Mesendoderm (in vitro differentiated cells): ENCODE results near the gene NDUFB10.
A peak's percentile ranks its signal among the peaks of the same experiment; 100 is the strongest.

Experiments used
- DNase-seq: peaks from one replicate; pipeline ENCODE4 v3.0.0; 2013
- H2AK5ac ChIP-seq: 2 replicates; pipeline ENCODE4 v1.6.1; 2013; ENCODE audit warnings: low read length, inconsistent platforms
- H2BK120ac ChIP-seq: 2 replicates; pipeline ENCODE4 v1.6.1; 2013; ENCODE audit warnings: low read depth, mild to moderate bottlenecking, low read length, moderate library complexity, mixed read lengths
- H2BK15ac ChIP-seq: replicated peaks from 2 replicates; pipeline ENCODE4 v1.6.1; 2013; ENCODE audit warnings: low read depth, mild to moderate bottlenecking, moderate library complexity
- H2BK5ac ChIP-seq: 2 replicates; pipeline ENCODE4 v1.6.1; 2013; ENCODE audit warnings: low read length, inconsistent platforms
- H3K18ac ChIP-seq: 2 replicates; pipeline ENCODE4 v1.6.1; 2013; ENCODE audit warnings: mild to moderate bottlenecking, low read length, mixed read lengths
- H3K23ac ChIP-seq: one replicate; pipeline ENCODE4 v1.6.1; 2013; ENCODE audit warnings: low read length
- H3K27ac ChIP-seq: 2 replicates; pipeline ENCODE4 v1.5.1; 2013; ENCODE audit warnings: low read depth, mild to moderate bottlenecking, inconsistent platforms, low read length, moderate library complexity
- H3K27me3 ChIP-seq: 2 replicates; pipeline ENCODE4 v1.6.1; 2013; ENCODE audit warnings: low read length, control low read depth, mild to moderate bottlenecking, inconsistent platforms; ENCODE audit not compliant: insufficient read depth, poor library complexity
- H3K36me3 ChIP-seq: 2 replicates; pipeline ENCODE4 v1.6.1; 2013; ENCODE audit warnings: low read length, inconsistent platforms; ENCODE audit not compliant: control insufficient read depth, insufficient read depth
- H3K4ac ChIP-seq: one replicate; pipeline ENCODE4 v1.6.1; 2013; ENCODE audit warnings: low read depth, mild to moderate bottlenecking, low read length, moderate library complexity
- H3K4me1 ChIP-seq: 2 replicates; pipeline ENCODE4 v1.6.1; 2013; ENCODE audit warnings: low read depth, low read length, inconsistent platforms; ENCODE audit not compliant: control insufficient read depth
- H3K4me2 ChIP-seq: 2 replicates; pipeline ENCODE4 v1.6.1; 2013; ENCODE audit warnings: low read length
- H3K4me3 ChIP-seq: 2 replicates; pipeline ENCODE4 v1.5.1; 2013; ENCODE audit warnings: mild to moderate bottlenecking, low read length
- H3K56ac ChIP-seq: one replicate; pipeline ENCODE4 v1.6.1; 2013; ENCODE audit warnings: low read length
- H3K79me1 ChIP-seq: 2 replicates; pipeline ENCODE4 v1.6.1; 2013; ENCODE audit warnings: low read length, inconsistent platforms
- H3K79me2 ChIP-seq: 2 replicates; pipeline ENCODE4 v1.6.1; 2013; ENCODE audit warnings: mild to moderate bottlenecking, low read length; ENCODE audit not compliant: control insufficient read depth, insufficient read depth
- H3K9ac ChIP-seq: 2 replicates; pipeline ENCODE4 v1.6.1; 2013; ENCODE audit warnings: low read length, inconsistent platforms
- H4K5ac ChIP-seq: one replicate; pipeline ENCODE4 v1.6.1; 2013; ENCODE audit warnings: low read length
- H4K8ac ChIP-seq: one replicate; pipeline ENCODE4 v1.6.1; 2013; ENCODE audit warnings: low read depth, mild to moderate bottlenecking, control low read depth, low read length, moderate library complexity
- WGBS: extraction: QIAGEN DNeasy Blood & Tissue Kit; methylation state at CpG from one replicate; pipeline ENCODE4 v1.1.7; 2013; ENCODE audit warnings: low lambda C conversion rate, missing lambda C conversion rate; ENCODE audit not compliant: insufficient coverage; ENCODE audit errors: extremely low coverage; 5-methylcytosine and 5-hydroxymethylcytosine counted together

NDUFB10 gene

GRCh38 chr16:1929578-1930337 lies 29.6 kb upstream of the NDUFB10 start:
- no peak overlapping the region for H2BK5ac ChIP-seq
- no peak overlapping the region for H3K27ac ChIP-seq
- DNase-seq, result peak; percentile 82
- no CpG with 5 or more reads among the region's 70 CpGs for WGBS
- no peak overlapping the region for H2BK120ac ChIP-seq
- H3K18ac ChIP-seq, result peak overlapping the region; percentile 89
- peak overlapping the region; percentile 60 for H3K4ac ChIP-seq
- peak overlapping the region; percentile 57 for H3K4me2 ChIP-seq
- no peaks in the 10 kb centered on the region for H3K36me3 ChIP-seq
- no peak overlapping the region for H2AK5ac ChIP-seq
- no peak overlapping the region for H4K8ac ChIP-seq
- no peak overlapping the region for H4K5ac ChIP-seq
- no peak overlapping the region for H3K23ac ChIP-seq
- peak overlapping the region; percentile 91 for H3K56ac ChIP-seq
- H3K79me2 ChIP-seq, result no peaks in the 10 kb centered on the region
- H3K79me1 ChIP-seq, result no peaks in the 10 kb centered on the region
- peak overlapping the region; percentile 66 for H3K9ac ChIP-seq
- no peak overlapping the region for H3K4me3 ChIP-seq
- H3K27me3 ChIP-seq, result no peaks in the 10 kb centered on the region
- H2BK15ac ChIP-seq, result no peak overlapping the region
- no peaks in the 10 kb centered on the region for H3K4me1 ChIP-seq

GRCh38 chr16:1930338-1930720 lies 29.0 kb upstream of the NDUFB10 start:
- H3K79me2 ChIP-seq, result no peaks in the 10 kb centered on the region
- no peak overlapping the region for H2AK5ac ChIP-seq
- H3K4me1 ChIP-seq, result no peaks in the 10 kb centered on the region
- H3K9ac ChIP-seq, result no peak overlapping the region
- WGBS, result no CpG with 5 or more reads among the region's 10 CpGs
- H3K27ac ChIP-seq, result no peak overlapping the region
- H3K4me3 ChIP-seq, result no peak overlapping the region
- no peak overlapping the region for H2BK120ac ChIP-seq
- H3K4ac ChIP-seq, result no peak overlapping the region
- H3K79me1 ChIP-seq, result no peaks in the 10 kb centered on the region
- no peak overlapping the region for H3K18ac ChIP-seq
- H3K4me2 ChIP-seq, result no peak overlapping the region
- no peak overlapping the region for H4K5ac ChIP-seq
- H3K27me3 ChIP-seq, result no peaks in the 10 kb centered on the region
- no peaks in the 10 kb centered on the region for H3K36me3 ChIP-seq
- H3K56ac ChIP-seq, result no peak overlapping the region
- no peak overlapping the region for H2BK15ac ChIP-seq
- H3K23ac ChIP-seq, result no peak overlapping the region
- no peak for DNase-seq
- no peak overlapping the region for H2BK5ac ChIP-seq
- H4K8ac ChIP-seq, result no peak overlapping the region

- Histone ChIP-seq H3K79me2 (no peaks in the 10 kb centered on the region), H3K27ac (no peak overlapping the region), H2AK5ac (no peak overlapping the region), H2BK120ac (no peak overlapping the region), H3K56ac (no peak overlapping the region), H3K27me3 (no peaks in the 10 kb centered on the region), H3K9ac (no peak overlapping the region), H3K4ac (no peak overlapping the region), H4K8ac (no peak overlapping the region), H3K23ac (no peak overlapping the region), H2BK5ac (no peak overlapping the region), H3K4me1 (no peaks in the 10 kb centered on the region), H3K4me3 (no peak overlapping the region), H4K5ac (no peak overlapping the region), H2BK15ac (no peak overlapping the region), H3K4me2 (no peak overlapping the region), H3K79me1 (no peaks in the 10 kb centered on the region), H3K36me3 (no peaks in the 10 kb centered on the region), H3K18ac (no peak overlapping the region)
- peak; percentile 80 for DNase-seq
- WGBS, result no CpG with 5 or more reads among the region's 19 CpGs
Measured at GRCh38 chr16:1932050-1933028, 27.0 kb upstream of the NDUFB10 start.

GRCh38 chr16:1933097-1933661 lies 26.2 kb upstream of the NDUFB10 start:
- no peaks in the 10 kb centered on the region for H3K79me1 ChIP-seq
- no peak overlapping the region for H3K4ac ChIP-seq
- H3K27me3 ChIP-seq, result no peaks in the 10 kb centered on the region

GRCh38 chr16:1936945-1937479 lies 22.3 kb upstream of the NDUFB10 start:
- Histone ChIP-seq H3K27ac (no peak overlapping the region), H3K79me2 (no peaks in the 10 kb centered on the region), H3K36me3 (no peaks in the 10 kb centered on the region), H3K4me2 (no peak overlapping the region), H3K9ac (no peak overlapping the region), H3K27me3 (no peaks in the 10 kb centered on the region), H4K5ac (no peak overlapping the region), H3K79me1 (no peaks in the 10 kb centered on the region), H3K56ac (no peak overlapping the region), H4K8ac (no peak overlapping the region), H2AK5ac (no peak overlapping the region), H3K4ac (no peak overlapping the region), H3K4me3 (no peak overlapping the region), H3K4me1 (no peaks in the 10 kb centered on the region), H2BK120ac (no peak overlapping the region), H2BK15ac (no peak overlapping the region), H3K23ac (no peak overlapping the region), H3K18ac (no peak overlapping the region), H2BK5ac (no peak overlapping the region)
- DNase-seq, result no peak
- WGBS, result no CpG with 5 or more reads among the region's 11 CpGs

More at GRCh38 chr16:1933097-1933661, 26.2 kb upstream of the NDUFB10 start:
- WGBS, result no CpG with 5 or more reads among the region's 23 CpGs
- Histone ChIP-seq H3K18ac (no peak overlapping the region), H4K5ac (no peak overlapping the region), H3K79me2 (no peaks in the 10 kb centered on the region), H2BK5ac (no peak overlapping the region), H3K9ac (no peak overlapping the region), H3K56ac (no peak overlapping the region), H2BK15ac (no peak overlapping the region), H3K27ac (no peak overlapping the region), H3K36me3 (no peaks in the 10 kb centered on the region), H2AK5ac (no peak overlapping the region), H4K8ac (no peak overlapping the region), H2BK120ac (no peak overlapping the region), H3K4me1 (no peaks in the 10 kb centered on the region), H3K23ac (no peak overlapping the region), H3K4me3 (no peak overlapping the region), H3K4me2 (no peak overlapping the region)
- DNase-seq, result no peak
